Measurements from ENCODE around the gene URI1. TPM values are rescaled to one million over a fixed set of nuclear protein-coding genes. Genes with fewer than 3 reads are reported as not detected.

Gene URI1
- polyA plus RNA-seq, 1 of the 3 experiments (the other 2 are of a cell fraction): 32.4 TPM

DNA sequence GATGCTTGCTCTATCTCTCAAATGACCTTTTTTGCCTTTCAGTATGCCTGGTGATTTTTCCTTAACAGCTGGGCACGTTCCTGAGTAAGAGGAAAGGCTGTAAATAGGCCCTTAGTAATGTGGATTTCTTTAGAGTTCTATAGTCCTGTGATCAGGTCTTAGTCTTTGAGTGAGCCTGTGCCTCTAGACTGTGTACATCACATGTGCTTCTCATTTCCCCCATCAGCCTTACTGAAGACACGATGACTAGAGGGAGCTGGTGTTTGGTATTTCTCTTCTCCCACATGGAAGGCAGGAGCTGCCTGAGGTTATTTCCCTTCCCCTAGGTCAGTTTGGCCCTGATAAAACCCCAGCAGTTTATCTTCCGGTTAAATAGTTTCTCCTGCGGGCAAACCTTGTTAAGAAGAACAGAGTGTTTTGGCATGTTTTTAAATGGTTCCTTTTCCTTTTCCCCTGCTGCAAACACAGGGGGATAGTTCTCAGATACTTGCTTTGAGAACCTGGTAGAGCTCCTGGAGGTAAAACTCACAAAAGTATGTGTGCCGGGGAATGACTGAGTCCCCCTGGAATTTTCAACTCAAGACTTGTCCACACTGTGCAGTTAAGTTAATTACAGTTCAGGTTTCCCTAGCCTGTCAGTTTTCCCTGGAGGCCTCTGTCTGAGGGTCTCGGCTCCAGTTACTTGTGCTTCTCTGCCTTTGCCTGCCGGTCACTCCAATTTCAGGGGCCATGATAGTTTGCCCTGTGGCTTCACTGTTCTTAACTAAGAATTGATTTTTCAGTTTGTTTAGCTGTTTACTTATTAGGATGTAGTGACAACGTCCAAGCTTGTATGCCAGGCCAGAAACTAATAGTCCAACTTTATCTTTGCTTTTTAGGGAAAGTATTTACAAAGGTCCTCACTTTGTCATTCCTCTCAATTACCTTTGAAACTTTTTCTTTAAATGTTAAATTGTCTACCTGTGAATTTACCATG is 94.4 kb downstream of the URI1 start:
- no peak for DNase-seq
- H3K27ac ChIP-seq (ENCODE audit: low read depth in 2 of 2, low read length in 1 of 2): no peak overlapping the region; a peak in 1 of 4 replicates
- WGBS (ENCODE audit: low lambda C conversion rate): 76% methylated on average over 8 of the region's 8 CpGs
- ChIA-PET POLR2A (no interaction called here), CTCF (interaction anchor here (0.6 to 2.5 kb wide), 4 partner anchors 10 to 69 kb away, joined by 3 to 16 read pairs (median 3); no protein-coding TSS in a partner anchor)
- H3K4me2 ChIP-seq: no peak overlapping the region
- H3K4me3 ChIP-seq (ENCODE audit: low read depth in 2 of 2, low read length in 1 of 2): no peak overlapping the region
- no peaks in the 10 kb centered on the region for H3F3A ChIP-seq (replicated peaks; ENCODE audit: insufficient read depth)
- H3K79me2 ChIP-seq (ENCODE audit: insufficient read depth): no peaks in the 10 kb centered on the region
- no peaks in the 10 kb centered on the region for H3K9me2 ChIP-seq
- no peaks in the 10 kb centered on the region for H3K4me1 ChIP-seq (ENCODE audit: control insufficient read depth in 1 of 2, insufficient read depth in 2 of 2, low read depth in 1 of 2, low read length in 1 of 2)
- H3K27me3 ChIP-seq (ENCODE audit: insufficient read depth): no peaks in the 10 kb centered on the region
- H3K9me3 ChIP-seq: no peaks in the 10 kb centered on the region
- TF ChIP-seq ELF1 (IDR thresholded peaks at IDR 0.05) (no peak), RCOR1 (IDR thresholded peaks at IDR 0.05; ENCODE audit: low read length) (no peak), FOXJ3 (CRISPR knock-in tag; IDR thresholded peaks at IDR 0.05) (no peak), SIN3A (IDR thresholded peaks at IDR 0.05; ENCODE audit: borderline replicate concordance, low read depth, low read length) (no peak), YY1 (IDR thresholded peaks at IDR 0.05; ENCODE audit: low read depth) (no peak), MXI1 (IDR thresholded peaks at IDR 0.05; ENCODE audit: low read depth, low read length) (no peak), CHD2 (IDR thresholded peaks at IDR 0.05; ENCODE audit: low read length, partially characterized antibody) (no peak), MEF2A (IDR thresholded peaks at IDR 0.05; ENCODE audit: borderline replicate concordance, low read depth) (no peak), SMC3 (IDR thresholded peaks at IDR 0.05; ENCODE audit: low read depth, low read length) (no peak), NRF1 (IDR thresholded peaks at IDR 0.05; ENCODE audit: low read depth, low read length) (no peak), RFX5 (IDR thresholded peaks at IDR 0.05; ENCODE audit: low read length) (no peak), GABPA (IDR thresholded peaks at IDR 0.05; ENCODE audit: low read depth) (no peak), GATA2 (CRISPR knock-in tag; IDR thresholded peaks at IDR 0.05) (no peak), POLR2AphosphoS5 (IDR thresholded peaks at IDR 0.05; ENCODE audit: low read depth, low read length) (no peak), FOSL2 (IDR thresholded peaks at IDR 0.05; ENCODE audit: borderline replicate concordance, low read depth) (no peak), EZH2phosphoT487 (IDR thresholded peaks at IDR 0.05; ENCODE audit: borderline replicate concordance, low read depth) (no peak)
- TF ChIP-seq, protein P1, sequence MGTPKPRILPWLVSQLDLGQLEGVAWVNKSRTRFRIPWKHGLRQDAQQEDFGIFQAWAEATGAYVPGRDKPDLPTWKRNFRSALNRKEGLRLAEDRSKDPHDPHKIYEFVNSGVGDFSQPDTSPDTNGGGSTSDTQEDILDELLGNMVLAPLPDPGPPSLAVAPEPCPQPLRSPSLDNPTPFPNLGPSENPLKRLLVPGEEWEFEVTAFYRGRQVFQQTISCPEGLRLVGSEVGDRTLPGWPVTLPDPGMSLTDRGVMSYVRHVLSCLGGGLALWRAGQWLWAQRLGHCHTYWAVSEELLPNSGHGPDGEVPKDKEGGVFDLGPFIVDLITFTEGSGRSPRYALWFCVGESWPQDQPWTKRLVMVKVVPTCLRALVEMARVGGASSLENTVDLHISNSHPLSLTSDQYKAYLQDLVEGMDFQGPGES (IDR thresholded peaks at IDR 0.05; ENCODE audit: low read depth, low read length): no peak
- TF ChIP-seq, protein P2, sequence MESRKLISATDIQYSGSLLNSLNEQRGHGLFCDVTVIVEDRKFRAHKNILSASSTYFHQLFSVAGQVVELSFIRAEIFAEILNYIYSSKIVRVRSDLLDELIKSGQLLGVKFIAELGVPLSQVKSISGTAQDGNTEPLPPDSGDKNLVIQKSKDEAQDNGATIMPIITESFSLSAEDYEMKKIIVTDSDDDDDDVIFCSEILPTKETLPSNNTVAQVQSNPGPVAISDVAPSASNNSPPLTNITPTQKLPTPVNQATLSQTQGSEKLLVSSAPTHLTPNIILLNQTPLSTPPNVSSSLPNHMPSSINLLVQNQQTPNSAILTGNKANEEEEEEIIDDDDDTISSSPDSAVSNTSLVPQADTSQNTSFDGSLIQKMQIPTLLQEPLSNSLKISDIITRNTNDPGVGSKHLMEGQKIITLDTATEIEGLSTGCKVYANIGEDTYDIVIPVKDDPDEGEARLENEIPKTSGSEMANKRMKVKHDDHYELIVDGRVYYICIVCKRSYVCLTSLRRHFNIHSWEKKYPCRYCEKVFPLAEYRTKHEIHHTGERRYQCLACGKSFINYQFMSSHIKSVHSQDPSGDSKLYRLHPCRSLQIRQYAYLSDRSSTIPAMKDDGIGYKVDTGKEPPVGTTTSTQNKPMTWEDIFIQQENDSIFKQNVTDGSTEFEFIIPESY (IDR thresholded peaks at IDR 0.05; ENCODE audit: borderline replicate concordance, low read depth): no peak
- no peak overlapping the region for H2AFZ ChIP-seq (ENCODE audit: low read depth)
- H3K36me3 ChIP-seq (replicated peaks in 1 of 2; ENCODE audit: control insufficient read depth in 1 of 2, insufficient read depth in 2 of 2, low read length in 1 of 2): peaks cover 34 to 45% of the 10 kb centered on the region in 2 experiments
- H4K20me1 ChIP-seq (ENCODE audit: insufficient read depth): no peaks in the 10 kb centered on the region
- no peak overlapping the region for H3K9ac ChIP-seq

All from SK-N-SH (cell line).